H1 (cell line): Measurements from ENCODE around the gene ATP1B3. TPM values are rescaled to one million over a fixed set of nuclear protein-coding genes. Genes with fewer than 3 reads are reported as not detected.

Experiments
- polyA plus RNA-seq, 7 experiments: library from polyadenylated mRNA; depleted of rRNA in 3 of 7; stranded (reverse) in 5 of 7; unstranded in 2 of 7; fragments of >200 nt in 5 of 7; fragments of 200-250 nt in 2 of 7; gene quantifications; 1 replicate in 5 of 7; 2 replicates in 1 of 7; 4 replicates in 1 of 7; pipeline versions ENCODE4 v1.2.1 to v1.2.3, GENCODE V29; 2011 to 2013; ENCODE audit warnings: missing spikeins in 2 of 7, mixed read lengths in 2 of 7
- total RNA-seq: library from RNA; stranded (reverse); fragmentation: NEBNext Ultra II Directional; extraction: Animal tissue kit (Norgen Biotek cat#: 25700); gene quantifications from 2 replicates; pipeline ENCODE4 v1.2.1, GENCODE V29; 2021
- TF ChIP-seq, protein P1 (sequence below): fragments of 300-600 bp; sonication (generic); IDR thresholded peaks from 2 replicates; pipeline ENCODE4 v1.7.1; 2012; ENCODE audit warnings: low read length, moderate library complexity, mild to moderate bottlenecking, inconsistent platforms; ENCODE audit not compliant: insufficient replicate concordance

ATP1B3 gene
- total and polyA plus RNA-seq, 2 of the 8 experiments (the other 6 are each of a cell fraction or from before 2014, with no cell fraction given): 233 to 342 TPM

DNA sequence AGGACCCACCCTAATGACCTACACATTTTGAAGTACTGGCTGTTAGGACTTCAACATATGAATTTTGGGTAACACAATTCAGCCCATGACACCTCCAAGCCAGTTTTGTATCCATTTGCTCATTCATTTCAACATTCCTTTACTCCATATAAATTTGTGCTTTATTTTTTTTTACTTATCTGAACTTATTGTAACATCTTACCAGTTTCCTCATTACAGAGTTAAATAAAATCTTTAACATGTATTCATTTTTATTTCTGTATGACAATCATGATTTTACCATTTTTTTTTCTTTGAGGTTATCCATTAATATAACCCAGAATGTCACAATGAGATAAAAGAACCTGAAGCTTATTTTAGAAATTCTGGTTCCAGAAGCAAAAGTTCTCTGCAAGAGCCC is 48.0 kb upstream of the ATP1B3 start (continued):
- TF ChIP-seq, protein P1, sequence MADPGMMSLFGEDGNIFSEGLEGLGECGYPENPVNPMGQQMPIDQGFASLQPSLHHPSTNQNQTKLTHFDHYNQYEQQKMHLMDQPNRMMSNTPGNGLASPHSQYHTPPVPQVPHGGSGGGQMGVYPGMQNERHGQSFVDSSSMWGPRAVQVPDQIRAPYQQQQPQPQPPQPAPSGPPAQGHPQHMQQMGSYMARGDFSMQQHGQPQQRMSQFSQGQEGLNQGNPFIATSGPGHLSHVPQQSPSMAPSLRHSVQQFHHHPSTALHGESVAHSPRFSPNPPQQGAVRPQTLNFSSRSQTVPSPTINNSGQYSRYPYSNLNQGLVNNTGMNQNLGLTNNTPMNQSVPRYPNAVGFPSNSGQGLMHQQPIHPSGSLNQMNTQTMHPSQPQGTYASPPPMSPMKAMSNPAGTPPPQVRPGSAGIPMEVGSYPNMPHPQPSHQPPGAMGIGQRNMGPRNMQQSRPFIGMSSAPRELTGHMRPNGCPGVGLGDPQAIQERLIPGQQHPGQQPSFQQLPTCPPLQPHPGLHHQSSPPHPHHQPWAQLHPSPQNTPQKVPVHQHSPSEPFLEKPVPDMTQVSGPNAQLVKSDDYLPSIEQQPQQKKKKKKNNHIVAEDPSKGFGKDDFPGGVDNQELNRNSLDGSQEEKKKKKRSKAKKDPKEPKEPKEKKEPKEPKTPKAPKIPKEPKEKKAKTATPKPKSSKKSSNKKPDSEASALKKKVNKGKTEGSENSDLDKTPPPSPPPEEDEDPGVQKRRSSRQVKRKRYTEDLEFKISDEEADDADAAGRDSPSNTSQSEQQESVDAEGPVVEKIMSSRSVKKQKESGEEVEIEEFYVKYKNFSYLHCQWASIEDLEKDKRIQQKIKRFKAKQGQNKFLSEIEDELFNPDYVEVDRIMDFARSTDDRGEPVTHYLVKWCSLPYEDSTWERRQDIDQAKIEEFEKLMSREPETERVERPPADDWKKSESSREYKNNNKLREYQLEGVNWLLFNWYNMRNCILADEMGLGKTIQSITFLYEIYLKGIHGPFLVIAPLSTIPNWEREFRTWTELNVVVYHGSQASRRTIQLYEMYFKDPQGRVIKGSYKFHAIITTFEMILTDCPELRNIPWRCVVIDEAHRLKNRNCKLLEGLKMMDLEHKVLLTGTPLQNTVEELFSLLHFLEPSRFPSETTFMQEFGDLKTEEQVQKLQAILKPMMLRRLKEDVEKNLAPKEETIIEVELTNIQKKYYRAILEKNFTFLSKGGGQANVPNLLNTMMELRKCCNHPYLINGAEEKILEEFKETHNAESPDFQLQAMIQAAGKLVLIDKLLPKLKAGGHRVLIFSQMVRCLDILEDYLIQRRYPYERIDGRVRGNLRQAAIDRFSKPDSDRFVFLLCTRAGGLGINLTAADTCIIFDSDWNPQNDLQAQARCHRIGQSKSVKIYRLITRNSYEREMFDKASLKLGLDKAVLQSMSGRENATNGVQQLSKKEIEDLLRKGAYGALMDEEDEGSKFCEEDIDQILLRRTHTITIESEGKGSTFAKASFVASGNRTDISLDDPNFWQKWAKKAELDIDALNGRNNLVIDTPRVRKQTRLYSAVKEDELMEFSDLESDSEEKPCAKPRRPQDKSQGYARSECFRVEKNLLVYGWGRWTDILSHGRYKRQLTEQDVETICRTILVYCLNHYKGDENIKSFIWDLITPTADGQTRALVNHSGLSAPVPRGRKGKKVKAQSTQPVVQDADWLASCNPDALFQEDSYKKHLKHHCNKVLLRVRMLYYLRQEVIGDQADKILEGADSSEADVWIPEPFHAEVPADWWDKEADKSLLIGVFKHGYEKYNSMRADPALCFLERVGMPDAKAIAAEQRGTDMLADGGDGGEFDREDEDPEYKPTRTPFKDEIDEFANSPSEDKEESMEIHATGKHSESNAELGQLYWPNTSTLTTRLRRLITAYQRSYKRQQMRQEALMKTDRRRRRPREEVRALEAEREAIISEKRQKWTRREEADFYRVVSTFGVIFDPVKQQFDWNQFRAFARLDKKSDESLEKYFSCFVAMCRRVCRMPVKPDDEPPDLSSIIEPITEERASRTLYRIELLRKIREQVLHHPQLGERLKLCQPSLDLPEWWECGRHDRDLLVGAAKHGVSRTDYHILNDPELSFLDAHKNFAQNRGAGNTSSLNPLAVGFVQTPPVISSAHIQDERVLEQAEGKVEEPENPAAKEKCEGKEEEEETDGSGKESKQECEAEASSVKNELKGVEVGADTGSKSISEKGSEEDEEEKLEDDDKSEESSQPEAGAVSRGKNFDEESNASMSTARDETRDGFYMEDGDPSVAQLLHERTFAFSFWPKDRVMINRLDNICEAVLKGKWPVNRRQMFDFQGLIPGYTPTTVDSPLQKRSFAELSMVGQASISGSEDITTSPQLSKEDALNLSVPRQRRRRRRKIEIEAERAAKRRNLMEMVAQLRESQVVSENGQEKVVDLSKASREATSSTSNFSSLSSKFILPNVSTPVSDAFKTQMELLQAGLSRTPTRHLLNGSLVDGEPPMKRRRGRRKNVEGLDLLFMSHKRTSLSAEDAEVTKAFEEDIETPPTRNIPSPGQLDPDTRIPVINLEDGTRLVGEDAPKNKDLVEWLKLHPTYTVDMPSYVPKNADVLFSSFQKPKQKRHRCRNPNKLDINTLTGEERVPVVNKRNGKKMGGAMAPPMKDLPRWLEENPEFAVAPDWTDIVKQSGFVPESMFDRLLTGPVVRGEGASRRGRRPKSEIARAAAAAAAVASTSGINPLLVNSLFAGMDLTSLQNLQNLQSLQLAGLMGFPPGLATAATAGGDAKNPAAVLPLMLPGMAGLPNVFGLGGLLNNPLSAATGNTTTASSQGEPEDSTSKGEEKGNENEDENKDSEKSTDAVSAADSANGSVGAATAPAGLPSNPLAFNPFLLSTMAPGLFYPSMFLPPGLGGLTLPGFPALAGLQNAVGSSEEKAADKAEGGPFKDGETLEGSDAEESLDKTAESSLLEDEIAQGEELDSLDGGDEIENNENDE: no peak
